Activated CD4-positive, alpha-beta T cell treated with anti-CD3 and anti-CD28 coated beads, Interleukin-10, Interleukin-2, amounts not matched to agents 100 ng/mL and 50 ng/mL, durations not matched to agents 16 hours and 8 hours (primary cell): ENCODE results near the gene PCDH8.
"Not testable (repeated sequence)": the region's sequence is repeated elsewhere in the genome, so short reads cannot be mapped to it uniquely, and the experiment has no call there.

Experiments
- DNase-seq: peaks from one replicate; pipeline ENCODE4 v3.0.0-alpha.2; 2020

The PCDH8 gene

GRCh38 chr13:52850396-52851136 is 2.1 kb upstream of the PCDH8 start:
- DNase-seq: peak; percentile 66

- DNase-seq: no peak
Measured at GRCh38 chr13:52850072-52850395, 1.6 kb upstream of the PCDH8 start.

- no peak for DNase-seq
Measured at GRCh38 chr13:52849291-52850071, 1.0 kb upstream of the PCDH8 start.

- no peak for DNase-seq
Measured at GRCh38 chr13:52847682-52848432, 583 bp downstream of the PCDH8 start.

- DNase-seq: no peak
Measured at GRCh38 chr13:52847322-52847681, 1.1 kb downstream of the PCDH8 start.

GRCh38 chr13:52846567-52847321 is 1.7 kb downstream of the PCDH8 start:
- DNase-seq: peak; percentile 48

GRCh38 chr13:52845766-52846566 is 2.5 kb downstream of the PCDH8 start:
- peak; percentile 63 for DNase-seq

GRCh38 chr13:52845334-52845761 is 3.1 kb downstream of the PCDH8 start:
- DNase-seq: peak; percentile 22

GRCh38 chr13:52844836-52845235 is 3.6 kb downstream of the PCDH8 start:
- DNase-seq: no peak

GRCh38 chr13:52842441-52842840 is 6.0 kb downstream of the PCDH8 start:
- DNase-seq: no peak

- DNase-seq: no peak
Measured at GRCh38 chr13:52840066-52840465, 8.4 kb downstream of the PCDH8 start.

GRCh38 chr13:52838433-52839107 is 9.9 kb downstream of the PCDH8 start:
- DNase-seq: no peak

- peak; percentile 39 for DNase-seq
Measured at GRCh38 chr13:52837850-52838249, 10.6 kb downstream of the PCDH8 start.

- no peak for DNase-seq
Measured at GRCh38 chr13:52835071-52835839, 13.2 kb downstream of the PCDH8 start.

GRCh38 chr13:52833296-52833875 is 15.1 kb downstream of the PCDH8 start:
- no peak for DNase-seq

GRCh38 chr13:52832313-52832712 is 16.1 kb downstream of the PCDH8 start:
- no peak for DNase-seq

GRCh38 chr13:52830946-52831345 is 17.5 kb downstream of the PCDH8 start:
- DNase-seq: no peak

- no peak for DNase-seq
Measured at GRCh38 chr13:52827839-52828238, 20.6 kb downstream of the PCDH8 start.

GRCh38 chr13:52817886-52818285 is 30.6 kb downstream of the PCDH8 start:
- not testable (repeated sequence) for DNase-seq

GRCh38 chr13:52815330-52815729 is 33.1 kb downstream of the PCDH8 start:
- DNase-seq: no peak
